ENCODE results near the gene TCHP. TPM values are rescaled to one million over a fixed set of nuclear protein-coding genes. Genes with fewer than 3 reads are reported as not detected.

TCHP gene
- total and polyA plus RNA-seq, 2 donors (not counting 1 experiment from before 2014, with no cell fraction given): 13.4 to 29.4 TPM

GRCh38 chr12:109919456-109919855, 19.4 kb downstream of the TCHP start:
- Histone ChIP-seq H3K9ac (ENCODE audit: low read length) (no peak overlapping the region), H3K36me3 (replicated peaks in 1 of 2; ENCODE audit: control extremely low read depth in 1 of 2, control insufficient read depth in 1 of 2, extremely low read depth in 1 of 2, insufficient read depth in 2 of 2, low read length in 1 of 2) (peaks cover 2 to 60% of the 10 kb centered on the region in 2 experiments), H3K4me2 (replicated peaks; ENCODE audit: low read depth, low read length, poor library complexity, severe bottlenecking) (no peak overlapping the region), H3K79me2 (ENCODE audit: control insufficient read depth, insufficient read depth, low read length) (no peaks in the 10 kb centered on the region), H2AFZ (ENCODE audit: insufficient read depth, low read depth, low read length, poor library complexity, severe bottlenecking) (no peak overlapping the region), H4K20me1 (ENCODE audit: control insufficient read depth, insufficient read depth, low read length, poor library complexity, severe bottlenecking) (no peaks in the 10 kb centered on the region), H3K9me3 (ENCODE audit: control extremely low read depth in 1 of 3, control insufficient read depth in 2 of 3, insufficient read depth in 1 of 3, low read length in 2 of 3) (no peaks in the 10 kb centered on the region), H3K27ac (ENCODE audit: low read length in 2 of 2) (no peak overlapping the region), H3K4me1 (ENCODE audit: control insufficient read depth in 2 of 2, insufficient read depth in 2 of 2, low read length in 2 of 2) (peaks cover 0 to 8% of the 10 kb centered on the region in 2 donors), H3K4me3 (ENCODE audit: control extremely low read depth in 1 of 5, extremely low read depth in 1 of 5, insufficient read depth in 1 of 5, low read depth in 2 of 5, low read length in 4 of 5) (no peak overlapping the region), H3K27me3 (replicated peaks in 1 of 4; ENCODE audit: control extremely low read depth in 1 of 4, control insufficient read depth in 3 of 4, insufficient read depth in 4 of 4, low read length in 3 of 4) (no peaks in the 10 kb centered on the region)
- WGBS (ENCODE audit: insufficient coverage): 97% methylated on average over 5 of the region's 10 CpGs
- no peaks in the 10 kb centered on the region for H3K27me3 Mint-ChIP-seq
- ATAC-seq (ENCODE audit: low read depth) (no peak), DNase-seq (no peak)
- intact Hi-C loops (cut with micrococcal nuclease): no loop called here
- TF ChIP-seq EZH2 (IDR thresholded peaks at IDR 0.05; ENCODE audit: borderline replicate concordance, insufficient read depth, low read depth, low read length, poor library complexity, severe bottlenecking) (no peak), CTCF (IDR thresholded peaks at IDR 0.05) (no peak)
- ChIA-PET POLR2A (interaction anchor here (0.6 kb wide), 1 partner anchor 28 kb away, joined by 3 read pairs; no protein-coding TSS in a partner anchor), CTCF (no interaction called here)
- H3K4me1 Mint-ChIP-seq: peaks cover 8% of the 10 kb centered on the region
- no peaks in the 10 kb centered on the region for H3K9me3 Mint-ChIP-seq (ENCODE audit: insufficient read depth)
- H3K27ac Mint-ChIP-seq: no peak overlapping the region
- H3K4me3 Mint-ChIP-seq: no peak overlapping the region

GRCh38 chr12:109920261-109920780, 20.2 kb downstream of the TCHP start:
- WGBS (ENCODE audit: insufficient coverage): 100% methylated on average over 9 of the region's 11 CpGs
- H3K27ac ChIP-seq (ENCODE audit: low read length in 2 of 2): no peak overlapping the region
- no peak overlapping the region for H3K4me3 Mint-ChIP-seq

More at GRCh38 chr12:109920261-109920780, 20.2 kb downstream of the TCHP start:
- H3K27me3 Mint-ChIP-seq: no peaks in the 10 kb centered on the region
- TF ChIP-seq EZH2 (IDR thresholded peaks at IDR 0.05; ENCODE audit: borderline replicate concordance, insufficient read depth, low read depth, low read length, poor library complexity, severe bottlenecking): no peak
- no peak for TF ChIP-seq CTCF (IDR thresholded peaks at IDR 0.05)
- H3K9me3 Mint-ChIP-seq (ENCODE audit: insufficient read depth): no peaks in the 10 kb centered on the region
- no peak overlapping the region for H2AFZ ChIP-seq (ENCODE audit: insufficient read depth, low read depth, low read length, poor library complexity, severe bottlenecking)
- ATAC-seq (ENCODE audit: low read depth) (no peak), DNase-seq (no peak)
- intact Hi-C loops (cut with micrococcal nuclease): no loop called here
- no peak overlapping the region for H3K9ac ChIP-seq (ENCODE audit: low read length)
- H3K79me2 ChIP-seq (ENCODE audit: control insufficient read depth, insufficient read depth, low read length): no peaks in the 10 kb centered on the region
- CTCF ChIA-PET: no interaction called here
- no peaks in the 10 kb centered on the region for H3K9me3 ChIP-seq (ENCODE audit: control extremely low read depth in 1 of 3, control insufficient read depth in 2 of 3, insufficient read depth in 1 of 3, low read length in 2 of 3)
- H3K27ac Mint-ChIP-seq: no peak overlapping the region
- no peaks in the 10 kb centered on the region for H4K20me1 ChIP-seq (ENCODE audit: control insufficient read depth, insufficient read depth, low read length, poor library complexity, severe bottlenecking)
- H3K27me3 ChIP-seq (replicated peaks in 1 of 4; ENCODE audit: control extremely low read depth in 1 of 4, control insufficient read depth in 3 of 4, insufficient read depth in 4 of 4, low read length in 3 of 4): no peaks in the 10 kb centered on the region
- H3K4me3 ChIP-seq (ENCODE audit: control extremely low read depth in 1 of 5, extremely low read depth in 1 of 5, insufficient read depth in 1 of 5, low read depth in 2 of 5, low read length in 4 of 5): no peak overlapping the region
- H3K4me1 ChIP-seq (ENCODE audit: control insufficient read depth in 2 of 2, insufficient read depth in 2 of 2, low read length in 2 of 2): peaks cover 0 to 8% of the 10 kb centered on the region in 2 donors
- H3K4me2 ChIP-seq (replicated peaks; ENCODE audit: low read depth, low read length, poor library complexity, severe bottlenecking): no peak overlapping the region
- H3K36me3 ChIP-seq (replicated peaks in 1 of 2; ENCODE audit: control extremely low read depth in 1 of 2, control insufficient read depth in 1 of 2, extremely low read depth in 1 of 2, insufficient read depth in 2 of 2, low read length in 1 of 2): peaks cover under 1 to 51% of the 10 kb centered on the region in 2 experiments
- peaks cover 12% of the 10 kb centered on the region for H3K4me1 Mint-ChIP-seq
- POLR2A ChIA-PET: interaction anchor here (0.6 kb wide), 1 partner anchor 27 kb away, joined by 3 read pairs; no protein-coding TSS in a partner anchor
